ENCODE results near the gene CDC42SE2.

The CDC42SE2 gene

GRCh38 chr5:131263648-131264450 is at the start of gene CDC42SE2:
Gene CDC42SE2 (plus strand): TSS chr5:131264053. CDS start chr5:131359494, 95,441 bp downstream.
- Histone ChIP-seq H3K79me2 (ENCODE audit: control insufficient read depth, insufficient read depth, low read length, unreplicated experiment) (peaks cover 38% of the 10 kb centered on the region), H3K4me3 (ENCODE audit: low read depth, low read length) (peak within 1 kb of the TSS; percentile 98), H2AFZ (ENCODE audit: low read length, unreplicated experiment) (peak within 1 kb of the TSS; percentile 96), H3K4me1 (ENCODE audit: control insufficient read depth, insufficient read depth, low read length, unreplicated experiment) (peaks cover 15% of the 10 kb centered on the region), H3K27me3 (ENCODE audit: insufficient read depth, low read length) (no peaks in the 10 kb centered on the region), H3K27ac (ENCODE audit: low read depth, low read length) (peak within 1 kb of the TSS; percentile 52; the same call in 1 of the 2 replicates), H3K36me3 (ENCODE audit: insufficient read depth, low read length) (no peaks in the 10 kb centered on the region)

GRCh38 chr5:131214609-131215227 is 49.1 kb upstream of the CDC42SE2 start:
- H3K36me3 ChIP-seq (ENCODE audit: insufficient read depth, low read length) = no peaks in the 10 kb centered on the region
- H3K79me2 ChIP-seq (ENCODE audit: control insufficient read depth, insufficient read depth, low read length, unreplicated experiment) = no peaks in the 10 kb centered on the region
- no peak overlapping the region for H3K4me3 ChIP-seq (ENCODE audit: low read depth, low read length)
- no peak overlapping the region for H2AFZ ChIP-seq (ENCODE audit: low read length, unreplicated experiment)
- H3K4me1 ChIP-seq (ENCODE audit: control insufficient read depth, insufficient read depth, low read length, unreplicated experiment) = peaks cover 13% of the 10 kb centered on the region
- H3K27me3 ChIP-seq (ENCODE audit: insufficient read depth, low read length) = no peaks in the 10 kb centered on the region
- no peak overlapping the region for H3K27ac ChIP-seq (ENCODE audit: low read depth, low read length)

- Histone ChIP-seq H3K4me1 (ENCODE audit: control insufficient read depth, insufficient read depth, low read length, unreplicated experiment) (peaks cover 28% of the 10 kb centered on the region), H3K27ac (ENCODE audit: low read depth, low read length) (no peak overlapping the region), H3K79me2 (ENCODE audit: control insufficient read depth, insufficient read depth, low read length, unreplicated experiment) (no peaks in the 10 kb centered on the region), H3K4me3 (ENCODE audit: low read depth, low read length) (no peak overlapping the region), H3K27me3 (ENCODE audit: insufficient read depth, low read length) (no peaks in the 10 kb centered on the region), H3K36me3 (ENCODE audit: insufficient read depth, low read length) (no peaks in the 10 kb centered on the region), H2AFZ (ENCODE audit: low read length, unreplicated experiment) (no peak overlapping the region)
Observed at GRCh38 chr5:131217791-131218190, 46.1 kb upstream of the CDC42SE2 start.

GRCh38 chr5:131218392-131218791 is 45.5 kb upstream of the CDC42SE2 start:
- Histone ChIP-seq H3K27me3 (ENCODE audit: insufficient read depth, low read length) (no peaks in the 10 kb centered on the region), H3K27ac (ENCODE audit: low read depth, low read length) (peak overlapping the region; percentile 83; the same call in 1 of the 2 replicates), H2AFZ (ENCODE audit: low read length, unreplicated experiment) (no peak overlapping the region), H3K4me3 (ENCODE audit: low read depth, low read length) (no peak overlapping the region), H3K4me1 (ENCODE audit: control insufficient read depth, insufficient read depth, low read length, unreplicated experiment) (peaks cover 28% of the 10 kb centered on the region), H3K79me2 (ENCODE audit: control insufficient read depth, insufficient read depth, low read length, unreplicated experiment) (no peaks in the 10 kb centered on the region), H3K36me3 (ENCODE audit: insufficient read depth, low read length) (no peaks in the 10 kb centered on the region)

- Histone ChIP-seq H3K4me1 (ENCODE audit: control insufficient read depth, insufficient read depth, low read length, unreplicated experiment) (peaks cover 28% of the 10 kb centered on the region), H3K4me3 (ENCODE audit: low read depth, low read length) (no peak overlapping the region), H2AFZ (ENCODE audit: low read length, unreplicated experiment) (no peak overlapping the region), H3K36me3 (ENCODE audit: insufficient read depth, low read length) (no peaks in the 10 kb centered on the region), H3K27me3 (ENCODE audit: insufficient read depth, low read length) (no peaks in the 10 kb centered on the region), H3K27ac (ENCODE audit: low read depth, low read length) (peak overlapping the region; percentile 83; the same call in 1 of the 2 replicates), H3K79me2 (ENCODE audit: control insufficient read depth, insufficient read depth, low read length, unreplicated experiment) (no peaks in the 10 kb centered on the region)
Observed at GRCh38 chr5:131220566-131220965, 43.3 kb upstream of the CDC42SE2 start.

GRCh38 chr5:131221008-131221703 is 42.7 kb upstream of the CDC42SE2 start:
- Histone ChIP-seq H3K79me2 (ENCODE audit: control insufficient read depth, insufficient read depth, low read length, unreplicated experiment) (no peaks in the 10 kb centered on the region), H3K36me3 (ENCODE audit: insufficient read depth, low read length) (no peaks in the 10 kb centered on the region)

GRCh38 chr5:131221888-131222287 is 42.0 kb upstream of the CDC42SE2 start:
- no peak overlapping the region for H3K27ac ChIP-seq (ENCODE audit: low read depth, low read length)
- peaks cover 28% of the 10 kb centered on the region for H3K4me1 ChIP-seq (ENCODE audit: control insufficient read depth, insufficient read depth, low read length, unreplicated experiment)
- no peaks in the 10 kb centered on the region for H3K79me2 ChIP-seq (ENCODE audit: control insufficient read depth, insufficient read depth, low read length, unreplicated experiment)
- H3K27me3 ChIP-seq (ENCODE audit: insufficient read depth, low read length) = no peaks in the 10 kb centered on the region
- H3K36me3 ChIP-seq (ENCODE audit: insufficient read depth, low read length) = no peaks in the 10 kb centered on the region
- no peak overlapping the region for H2AFZ ChIP-seq (ENCODE audit: low read length, unreplicated experiment)
- no peak overlapping the region for H3K4me3 ChIP-seq (ENCODE audit: low read depth, low read length)

More at GRCh38 chr5:131221008-131221703, 42.7 kb upstream of the CDC42SE2 start:
- Histone ChIP-seq H2AFZ (ENCODE audit: low read length, unreplicated experiment) (no peak overlapping the region), H3K27ac (ENCODE audit: low read depth, low read length) (no peak overlapping the region), H3K4me3 (ENCODE audit: low read depth, low read length) (no peak overlapping the region), H3K27me3 (ENCODE audit: insufficient read depth, low read length) (no peaks in the 10 kb centered on the region), H3K4me1 (ENCODE audit: control insufficient read depth, insufficient read depth, low read length, unreplicated experiment) (peaks cover 28% of the 10 kb centered on the region)

GRCh38 chr5:131222731-131223130 is 41.1 kb upstream of the CDC42SE2 start:
- H3K27me3 ChIP-seq (ENCODE audit: insufficient read depth, low read length) = no peaks in the 10 kb centered on the region
- no peak overlapping the region for H3K4me3 ChIP-seq (ENCODE audit: low read depth, low read length)
- H2AFZ ChIP-seq (ENCODE audit: low read length, unreplicated experiment) = no peak overlapping the region
- no peaks in the 10 kb centered on the region for H3K36me3 ChIP-seq (ENCODE audit: insufficient read depth, low read length)
- no peaks in the 10 kb centered on the region for H3K79me2 ChIP-seq (ENCODE audit: control insufficient read depth, insufficient read depth, low read length, unreplicated experiment)
- H3K27ac ChIP-seq (ENCODE audit: low read depth, low read length) = no peak overlapping the region
- peaks cover 28% of the 10 kb centered on the region for H3K4me1 ChIP-seq (ENCODE audit: control insufficient read depth, insufficient read depth, low read length, unreplicated experiment)

- H3K27ac ChIP-seq (ENCODE audit: low read depth, low read length) = no peak overlapping the region
- no peaks in the 10 kb centered on the region for H3K27me3 ChIP-seq (ENCODE audit: insufficient read depth, low read length)
- no peak overlapping the region for H2AFZ ChIP-seq (ENCODE audit: low read length, unreplicated experiment)
- no peaks in the 10 kb centered on the region for H3K79me2 ChIP-seq (ENCODE audit: control insufficient read depth, insufficient read depth, low read length, unreplicated experiment)
- no peak overlapping the region for H3K4me3 ChIP-seq (ENCODE audit: low read depth, low read length)
- no peaks in the 10 kb centered on the region for H3K36me3 ChIP-seq (ENCODE audit: insufficient read depth, low read length)
- H3K4me1 ChIP-seq (ENCODE audit: control insufficient read depth, insufficient read depth, low read length, unreplicated experiment) = peaks cover 23% of the 10 kb centered on the region
Observed at GRCh38 chr5:131223751-131224386, 40.0 kb upstream of the CDC42SE2 start.

- Histone ChIP-seq H3K27ac (ENCODE audit: low read depth, low read length) (no peak overlapping the region), H3K79me2 (ENCODE audit: control insufficient read depth, insufficient read depth, low read length, unreplicated experiment) (no peaks in the 10 kb centered on the region), H3K36me3 (ENCODE audit: insufficient read depth, low read length) (no peaks in the 10 kb centered on the region), H2AFZ (ENCODE audit: low read length, unreplicated experiment) (no peak overlapping the region), H3K27me3 (ENCODE audit: insufficient read depth, low read length) (no peaks in the 10 kb centered on the region), H3K4me1 (ENCODE audit: control insufficient read depth, insufficient read depth, low read length, unreplicated experiment) (peaks cover 15% of the 10 kb centered on the region), H3K4me3 (ENCODE audit: low read depth, low read length) (no peak overlapping the region)
Observed at GRCh38 chr5:131224387-131225201, 39.3 kb upstream of the CDC42SE2 start.

All from ACC112 (cell line).